ENCODE measurements around the gene TRAPPC1.

Gene TRAPPC1

GRCh38 chr17:7940034-7940433, 8.3 kb upstream of the TRAPPC1 start:
- DNase-seq = no peak

GRCh38 chr17:7935859-7936258, 4.1 kb upstream of the TRAPPC1 start:
- DNase-seq = no peak

- no peak for DNase-seq
Measured at GRCh38 chr17:7932949-7933348, 1.2 kb upstream of the TRAPPC1 start.

GRCh38 chr17:7932483-7932891, 741 bp upstream of the TRAPPC1 start:
- peak in 1 of 2 donors; percentile 26 for DNase-seq

GRCh38 chr17:7930841-7931631, 710 bp downstream of the TRAPPC1 start:
- no peak for DNase-seq

GRCh38 chr17:7929158-7930023, 2.4 kb downstream of the TRAPPC1 start, which contains the start of gene KCNAB3:
TSS of gene KCNAB3 (minus strand) at chr17:7929856. CDS start at chr17:7929435, 421 bp downstream.
- DNase-seq = peak; percentile 30 to 48

GRCh38 chr17:7927596-7927995, 4.2 kb downstream of the TRAPPC1 start:
- DNase-seq = no peak

GRCh38 chr17:7922845-7923628, 8.7 kb downstream of the TRAPPC1 start:
- peak; percentile 71 to 75 for DNase-seq

- DNase-seq = no peak
Measured at GRCh38 chr17:7922269-7922844, 9.4 kb downstream of the TRAPPC1 start.

GRCh38 chr17:7916808-7917207, 14.9 kb downstream of the TRAPPC1 start:
- DNase-seq = no peak

- DNase-seq = no peak
Measured at GRCh38 chr17:7916385-7916682, 15.4 kb downstream of the TRAPPC1 start.

GRCh38 chr17:7915611-7916384, 15.9 kb downstream of the TRAPPC1 start, which contains the start of gene RNF227:
TSS of gene RNF227 (minus strand) at chr17:7916289. CDS start at chr17:7916195, 94 bp downstream.
- peak; percentile 84 to 85 for DNase-seq

GRCh38 chr17:7915179-7915610, 16.6 kb downstream of the TRAPPC1 start:
- no peak for DNase-seq

- DNase-seq = peak in 1 of 2 donors; percentile 24
Measured at GRCh38 chr17:7912927-7913524, 18.7 kb downstream of the TRAPPC1 start.

GRCh38 chr17:7911116-7911515, 20.6 kb downstream of the TRAPPC1 start:
- DNase-seq = no peak

GRCh38 chr17:7910711-7911110, 21.0 kb downstream of the TRAPPC1 start:
- no peak for DNase-seq

- no peak for DNase-seq
Measured at GRCh38 chr17:7910281-7910680, 21.5 kb downstream of the TRAPPC1 start.

GRCh38 chr17:7909089-7909488, 22.7 kb downstream of the TRAPPC1 start:
- no peak for DNase-seq

GRCh38 chr17:7903154-7904103, 28.3 kb downstream of the TRAPPC1 start:
- no peak for DNase-seq

GRCh38 chr17:7897773-7898172, 34.0 kb downstream of the TRAPPC1 start:
- DNase-seq = no peak
